ENCODE data around the gene SLC22A24.
"Not testable (repeated sequence)": the region's sequence is repeated elsewhere in the genome, so short reads cannot be mapped to it uniquely, and the experiment has no call there.

Gene SLC22A24

GRCh38 chr11:63144121-63144520 is at the start of gene SLC22A24:
TSS of gene SLC22A24 (minus strand) at chr11:63144221. CDS start at chr11:63143779, 442 bp downstream.
- Mint-ChIP-seq H3K9me3 (no peaks in the 10 kb centered on the region), H3K27ac (ENCODE audit: low read depth) (no peak within 1 kb of the TSS), H3K4me1 (no peaks in the 10 kb centered on the region), H3K4me3 (no peak within 1 kb of the TSS), H3K36me3 (ENCODE audit: insufficient read depth) (no peaks in the 10 kb centered on the region), H3K27me3 (peaks cover 37% of the 10 kb centered on the region)
- DNase-seq (ENCODE audit: low spot score in 2 of 2) (no peak), ATAC-seq (replicated peaks; ENCODE audit: extremely low read depth, poor library complexity, severe bottlenecking) (no peak)

GRCh38 chr11:63180536-63180935 is 36.5 kb upstream of the SLC22A24 start:
- H3K4me3 Mint-ChIP-seq: no peak overlapping the region
- ATAC-seq (replicated peaks; ENCODE audit: extremely low read depth, poor library complexity, severe bottlenecking) (no peak), DNase-seq (ENCODE audit: low spot score in 2 of 2) (no peak)
- no peaks in the 10 kb centered on the region for H3K36me3 Mint-ChIP-seq (ENCODE audit: insufficient read depth)
- H3K9me3 Mint-ChIP-seq: peaks cover 12% of the 10 kb centered on the region
- no peaks in the 10 kb centered on the region for H3K4me1 Mint-ChIP-seq
- H3K27ac Mint-ChIP-seq (ENCODE audit: low read depth): no peak overlapping the region
- peaks cover 85% of the 10 kb centered on the region for H3K27me3 Mint-ChIP-seq

- H3K9me3 Mint-ChIP-seq: peaks cover 12% of the 10 kb centered on the region
- ATAC-seq (replicated peaks; ENCODE audit: extremely low read depth, poor library complexity, severe bottlenecking) (no peak), DNase-seq (ENCODE audit: low spot score in 2 of 2) (no peak)
- H3K4me1 Mint-ChIP-seq: no peaks in the 10 kb centered on the region
- no peak overlapping the region for H3K4me3 Mint-ChIP-seq
- no peaks in the 10 kb centered on the region for H3K36me3 Mint-ChIP-seq (ENCODE audit: insufficient read depth)
- H3K27ac Mint-ChIP-seq (ENCODE audit: low read depth): no peak overlapping the region
- peaks cover 90% of the 10 kb centered on the region for H3K27me3 Mint-ChIP-seq
Measured at GRCh38 chr11:63179432-63180041, 35.5 kb upstream of the SLC22A24 start.

GRCh38 chr11:63177872-63178271 is 33.9 kb upstream of the SLC22A24 start:
- Mint-ChIP-seq H3K27ac (ENCODE audit: low read depth) (no peak overlapping the region), H3K27me3 (peaks cover 80% of the 10 kb centered on the region), H3K4me1 (no peaks in the 10 kb centered on the region), H3K9me3 (peaks cover 12% of the 10 kb centered on the region), H3K36me3 (ENCODE audit: insufficient read depth) (no peaks in the 10 kb centered on the region), H3K4me3 (no peak overlapping the region)
- DNase-seq (ENCODE audit: low spot score in 2 of 2) (no peak), ATAC-seq (replicated peaks; ENCODE audit: extremely low read depth, poor library complexity, severe bottlenecking) (no peak)

GRCh38 chr11:63165706-63166310 is 21.8 kb upstream of the SLC22A24 start:
- Mint-ChIP-seq H3K27ac (ENCODE audit: low read depth) (no peak overlapping the region), H3K4me3 (no peak overlapping the region), H3K36me3 (ENCODE audit: insufficient read depth) (peaks cover 2% of the 10 kb centered on the region), H3K27me3 (peaks cover 85% of the 10 kb centered on the region), H3K9me3 (no peaks in the 10 kb centered on the region), H3K4me1 (no peaks in the 10 kb centered on the region)
- ATAC-seq (replicated peaks; ENCODE audit: extremely low read depth, poor library complexity, severe bottlenecking) (no peak), DNase-seq (ENCODE audit: low spot score in 2 of 2) (no peak)

- Mint-ChIP-seq H3K27me3 (peaks cover 75% of the 10 kb centered on the region), H3K27ac (ENCODE audit: low read depth) (no peak overlapping the region), H3K9me3 (no peaks in the 10 kb centered on the region), H3K4me3 (no peak overlapping the region), H3K4me1 (no peaks in the 10 kb centered on the region), H3K36me3 (ENCODE audit: insufficient read depth) (no peaks in the 10 kb centered on the region)
- ATAC-seq (replicated peaks; ENCODE audit: extremely low read depth, poor library complexity, severe bottlenecking) (no peak), DNase-seq (ENCODE audit: low spot score in 2 of 2) (no peak)
Measured at GRCh38 chr11:63155794-63156193, 11.8 kb upstream of the SLC22A24 start.

GRCh38 chr11:63146581-63146980 is 2.6 kb upstream of the SLC22A24 start:
- Mint-ChIP-seq H3K27ac (ENCODE audit: low read depth) (no peak overlapping the region), H3K4me1 (no peaks in the 10 kb centered on the region), H3K36me3 (ENCODE audit: insufficient read depth) (no peaks in the 10 kb centered on the region), H3K9me3 (no peaks in the 10 kb centered on the region), H3K4me3 (no peak overlapping the region), H3K27me3 (peaks cover 22% of the 10 kb centered on the region)
- ATAC-seq (replicated peaks; ENCODE audit: extremely low read depth, poor library complexity, severe bottlenecking): no peak
- no peak for DNase-seq (ENCODE audit: low spot score in 2 of 2)

GRCh38 chr11:63142459-63142858 is 1.6 kb downstream of the SLC22A24 start:
- ATAC-seq (replicated peaks; ENCODE audit: extremely low read depth, poor library complexity, severe bottlenecking) (no peak), DNase-seq (ENCODE audit: low spot score in 2 of 2) (no peak)
- Mint-ChIP-seq H3K4me3 (no peak overlapping the region), H3K27me3 (peaks cover 54% of the 10 kb centered on the region), H3K9me3 (no peaks in the 10 kb centered on the region), H3K36me3 (ENCODE audit: insufficient read depth) (no peaks in the 10 kb centered on the region), H3K27ac (ENCODE audit: low read depth) (no peak overlapping the region), H3K4me1 (no peaks in the 10 kb centered on the region)

- Mint-ChIP-seq H3K4me1 (no peaks in the 10 kb centered on the region), H3K9me3 (peaks cover 6% of the 10 kb centered on the region), H3K4me3 (no peak overlapping the region), H3K27me3 (peaks cover 100% of the 10 kb centered on the region), H3K36me3 (ENCODE audit: insufficient read depth) (no peaks in the 10 kb centered on the region), H3K27ac (ENCODE audit: low read depth) (no peak overlapping the region)
- no peak for ATAC-seq (replicated peaks; ENCODE audit: extremely low read depth, poor library complexity, severe bottlenecking)
- no peak for DNase-seq (ENCODE audit: low spot score in 2 of 2)
Measured at GRCh38 chr11:63132985-63133775, 10.8 kb downstream of the SLC22A24 start.

GRCh38 chr11:63099555-63099954 is 44.5 kb downstream of the SLC22A24 start:
- no peak for DNase-seq (ENCODE audit: low spot score in 2 of 2)
- no peaks in the 10 kb centered on the region for H3K36me3 Mint-ChIP-seq (ENCODE audit: insufficient read depth)
- no peak overlapping the region for H3K27ac Mint-ChIP-seq (ENCODE audit: low read depth)
- peaks cover 6% of the 10 kb centered on the region for H3K9me3 Mint-ChIP-seq
- ATAC-seq (replicated peaks; ENCODE audit: extremely low read depth, poor library complexity, severe bottlenecking): no peak
- no peak overlapping the region for H3K4me3 Mint-ChIP-seq
- no peaks in the 10 kb centered on the region for H3K4me1 Mint-ChIP-seq
- H3K27me3 Mint-ChIP-seq: peaks cover 23% of the 10 kb centered on the region

- Mint-ChIP-seq H3K4me1 (no peaks in the 10 kb centered on the region), H3K36me3 (ENCODE audit: insufficient read depth) (no peaks in the 10 kb centered on the region), H3K27me3 (peaks cover 95% of the 10 kb centered on the region), H3K27ac (ENCODE audit: low read depth) (no peak overlapping the region), H3K4me3 (no peak overlapping the region), H3K9me3 (no peaks in the 10 kb centered on the region)
- ATAC-seq (replicated peaks; ENCODE audit: extremely low read depth, poor library complexity, severe bottlenecking): no peak
- DNase-seq (ENCODE audit: low spot score in 2 of 2): no peak
Measured at GRCh38 chr11:63080682-63081081, 63.3 kb downstream of the SLC22A24 start.

GRCh38 chr11:63046203-63046602 is 97.8 kb downstream of the SLC22A24 start:
- H3K4me1 Mint-ChIP-seq; H3K4me3 Mint-ChIP-seq; H3K36me3 Mint-ChIP-seq (ENCODE audit: insufficient read depth); H3K27ac Mint-ChIP-seq (ENCODE audit: low read depth); H3K9me3 Mint-ChIP-seq; ATAC-seq (replicated peaks; ENCODE audit: extremely low read depth, poor library complexity, severe bottlenecking); DNase-seq (ENCODE audit: low spot score in 2 of 2): not testable (repeated sequence)
- peaks cover 27% of the 10 kb centered on the region for H3K27me3 Mint-ChIP-seq

GRCh38 chr11:63042596-63042995 is 101.4 kb downstream of the SLC22A24 start:
- no peaks in the 10 kb centered on the region for H3K9me3 Mint-ChIP-seq
- no peak for ATAC-seq (replicated peaks; ENCODE audit: extremely low read depth, poor library complexity, severe bottlenecking)

More at GRCh38 chr11:63042596-63042995, 101.4 kb downstream of the SLC22A24 start:
- DNase-seq (ENCODE audit: low spot score in 2 of 2): no peak
- Mint-ChIP-seq H3K27ac (ENCODE audit: low read depth) (no peak overlapping the region), H3K36me3 (ENCODE audit: insufficient read depth) (no peaks in the 10 kb centered on the region), H3K27me3 (peaks cover 49% of the 10 kb centered on the region), H3K4me3 (no peak overlapping the region), H3K4me1 (no peaks in the 10 kb centered on the region)

Measured in central memory CD8-positive, alpha-beta T cell (primary cell).